ENCODE data around the gene SREBF2.
"Not testable (repeated sequence)": the region's sequence is repeated elsewhere in the genome, so short reads cannot be mapped to it uniquely, and the experiment has no call there.

SREBF2 gene

GRCh38 chr22:41948928-41949296, 116.0 kb downstream of the SREBF2 start:
- DNase-seq, result not testable (repeated sequence)

DNA sequence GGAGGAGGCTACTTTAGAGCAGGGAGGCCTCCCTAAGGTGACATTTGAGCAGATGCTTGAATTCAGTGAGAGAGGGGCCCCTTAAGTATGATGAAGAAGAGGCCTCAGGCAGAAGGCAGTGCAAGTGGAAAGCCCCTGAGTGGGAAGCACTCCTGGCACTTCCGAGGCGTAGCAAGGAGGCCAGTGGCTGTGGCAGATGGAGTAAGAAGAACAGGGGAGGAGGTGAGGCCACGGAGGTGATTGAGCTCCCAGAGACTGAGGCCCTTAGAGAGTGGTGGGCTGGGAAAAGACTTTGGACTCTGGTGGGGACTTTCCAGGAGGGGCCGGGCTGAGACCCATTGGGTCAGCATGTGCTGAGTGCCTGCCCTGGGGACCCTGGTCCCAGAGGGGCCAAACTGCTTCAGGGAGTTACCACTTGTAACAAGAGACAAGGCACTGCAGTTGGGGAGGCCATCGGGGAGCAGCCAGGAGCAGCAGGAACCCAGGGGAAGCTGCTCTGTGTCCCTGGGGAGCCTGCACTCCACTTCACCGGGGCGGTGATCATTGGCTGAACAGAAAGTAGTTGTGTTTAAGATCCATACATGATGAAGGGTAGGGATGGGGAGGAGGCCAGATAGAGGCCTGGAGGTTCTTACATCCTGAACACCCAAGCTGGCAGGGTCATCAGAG, 116.5 kb downstream of the SREBF2 start:
- DNase-seq, result no peak

DNA sequence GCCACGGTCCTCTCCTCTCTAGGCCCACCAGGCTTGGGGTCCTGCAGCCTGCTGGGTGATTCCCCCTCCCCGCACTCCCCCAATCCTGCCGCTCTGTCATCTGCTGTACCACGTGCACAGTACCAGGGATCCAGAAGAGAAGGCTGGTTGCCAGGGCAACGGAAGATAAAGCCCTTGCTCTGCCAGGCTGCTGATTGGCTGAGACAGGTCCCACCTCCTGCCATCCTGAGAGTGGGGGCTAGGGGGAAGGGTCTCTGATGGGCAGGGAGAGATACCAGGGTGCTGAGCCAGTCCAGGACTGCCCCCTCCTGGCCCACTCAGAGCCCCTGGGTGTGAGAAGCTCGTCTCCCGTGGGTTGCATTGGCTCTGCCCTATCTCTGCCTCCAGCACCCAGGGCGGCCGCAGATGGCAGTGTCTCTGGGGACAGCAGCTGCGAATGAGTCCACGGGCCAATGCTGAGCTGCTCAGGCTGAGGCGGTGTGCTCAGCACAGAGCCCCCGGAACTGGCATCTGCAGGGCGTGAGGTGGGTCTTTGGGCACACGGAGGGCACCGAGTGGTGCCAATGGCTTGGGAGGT, 119.1 kb downstream of the SREBF2 start, which contains the start of gene SMIM45:
TSS of gene SMIM45 (plus strand) at position 253 of the 577 bp plus-strand sequence.
- peak; percentile 68 to 85 for DNase-seq

DNA sequence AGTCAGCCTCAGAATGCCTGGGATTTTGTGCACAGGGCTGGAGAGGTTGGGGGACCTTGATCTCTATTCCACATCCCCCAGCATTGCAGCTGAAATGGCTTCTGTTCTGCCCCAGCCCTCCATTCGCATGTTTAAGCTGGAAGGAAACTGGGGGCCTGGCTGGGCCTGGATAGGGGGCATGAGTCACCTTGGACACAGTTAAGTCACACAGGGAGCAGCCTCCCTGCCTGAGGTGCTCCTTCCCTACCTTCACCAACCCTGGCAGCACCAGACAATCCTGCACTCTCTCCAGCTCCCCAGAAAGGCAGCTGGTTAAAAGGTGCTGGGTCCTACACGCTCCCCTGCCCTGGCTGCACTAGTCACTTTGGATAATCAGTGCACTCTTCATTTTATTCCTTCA, 119.8 kb downstream of the SREBF2 start:
- no peak for DNase-seq
